Subcutaneous abdominal adipose tissue (tissue), 5 donors: ENCODE results near the gene GP1BB.

ENCODE experiments used
- H3K27ac ChIP-seq: one replicate; pipeline ENCODE4 v1.7.0; 2013; ENCODE audit warnings: low read depth, mild to moderate bottlenecking, inconsistent platforms, low read length, moderate library complexity
- H3K27me3 ChIP-seq, 5 donors: one replicate each; pipeline ENCODE4 v1.7.0; 2013; ENCODE audit warnings: low read length in 5 of 5, inconsistent platforms in 1 of 5; ENCODE audit not compliant: control insufficient read depth in 5 of 5, insufficient read depth in 4 of 5
- H3K36me3 ChIP-seq, 5 donors: one replicate each; pipeline ENCODE4 v1.7.0; 2013; ENCODE audit warnings: low read length in 5 of 5; ENCODE audit not compliant: control insufficient read depth in 5 of 5, insufficient read depth in 5 of 5
- H3K4me1 ChIP-seq, 5 donors: one replicate each; pipeline ENCODE4 v1.7.0; 2013; ENCODE audit warnings: low read length in 5 of 5, mild to moderate bottlenecking in 3 of 5, moderate library complexity in 1 of 5; ENCODE audit not compliant: control insufficient read depth in 5 of 5, insufficient read depth in 5 of 5
- H3K4me3 ChIP-seq, 5 donors: one replicate each; pipeline ENCODE4 v1.7.0; 2013; ENCODE audit warnings: low read length in 5 of 5, low read depth in 1 of 5
- H3K9ac ChIP-seq, 5 donors: one replicate each; pipeline ENCODE4 v1.7.0; 2013; ENCODE audit warnings: low read length in 5 of 5, mild to moderate bottlenecking in 4 of 5, moderate library complexity in 3 of 5
- H3K9me3 ChIP-seq, 5 donors: one replicate each; pipeline ENCODE4 v1.7.0; 2013; ENCODE audit warnings: low read length in 5 of 5; ENCODE audit not compliant: control insufficient read depth in 5 of 5
- donor health status: healthy.
- donor health status: healthy.
- donor health status: healthy.
- donor health status: healthy.
- donor health status: healthy.

Gene GP1BB

DNA sequence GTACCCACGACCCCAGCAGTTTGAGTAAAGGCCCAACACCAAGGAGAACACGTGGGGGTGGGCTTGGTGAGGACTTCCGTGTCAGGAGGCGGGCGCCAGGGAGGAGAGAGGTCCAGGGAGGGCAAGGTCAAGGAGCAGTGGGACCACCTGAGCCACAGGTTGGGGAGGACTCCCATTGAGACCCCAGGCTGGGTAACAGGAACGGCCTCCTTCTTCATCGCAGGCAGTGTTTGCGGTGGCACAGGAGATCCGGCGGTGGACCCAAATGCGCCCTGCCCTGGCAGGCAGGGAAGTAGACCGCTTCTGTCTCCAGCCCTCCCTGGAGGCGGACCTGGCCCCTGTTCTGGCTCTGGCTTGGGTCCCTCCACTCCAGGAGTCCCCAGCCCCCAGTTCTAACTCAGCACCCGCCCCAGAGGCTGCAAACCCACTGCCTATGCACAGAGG lies 31.4 kb downstream of the GP1BB start:
- Histone ChIP-seq H3K9ac (no peak overlapping the region), H3K27me3 (peaks cover 46 to 79% (median 69%) of the 10 kb centered on the region in 5 donors), H3K4me1 (peaks cover 0 to 27% (median 18%) of the 10 kb centered on the region in 5 donors), H3K9me3 (peaks cover 0 to 3% (median 0%) of the 10 kb centered on the region in 5 donors), H3K27ac (no peak overlapping the region), H3K4me3 (no peak overlapping the region), H3K36me3 (no peaks in the 10 kb centered on the region)

GRCh38 chr22:19755145-19755710 lies 31.9 kb downstream of the GP1BB start:
- Histone ChIP-seq H3K4me3 (no peak overlapping the region), H3K27me3 (peaks cover 47 to 80% (median 69%) of the 10 kb centered on the region in 5 donors), H3K36me3 (no peaks in the 10 kb centered on the region), H3K27ac (no peak overlapping the region), H3K9me3 (peaks cover 0 to 3% (median 0%) of the 10 kb centered on the region in 5 donors), H3K4me1 (peaks cover 0 to 32% (median 22%) of the 10 kb centered on the region in 5 donors), H3K9ac (no peak overlapping the region)

DNA sequence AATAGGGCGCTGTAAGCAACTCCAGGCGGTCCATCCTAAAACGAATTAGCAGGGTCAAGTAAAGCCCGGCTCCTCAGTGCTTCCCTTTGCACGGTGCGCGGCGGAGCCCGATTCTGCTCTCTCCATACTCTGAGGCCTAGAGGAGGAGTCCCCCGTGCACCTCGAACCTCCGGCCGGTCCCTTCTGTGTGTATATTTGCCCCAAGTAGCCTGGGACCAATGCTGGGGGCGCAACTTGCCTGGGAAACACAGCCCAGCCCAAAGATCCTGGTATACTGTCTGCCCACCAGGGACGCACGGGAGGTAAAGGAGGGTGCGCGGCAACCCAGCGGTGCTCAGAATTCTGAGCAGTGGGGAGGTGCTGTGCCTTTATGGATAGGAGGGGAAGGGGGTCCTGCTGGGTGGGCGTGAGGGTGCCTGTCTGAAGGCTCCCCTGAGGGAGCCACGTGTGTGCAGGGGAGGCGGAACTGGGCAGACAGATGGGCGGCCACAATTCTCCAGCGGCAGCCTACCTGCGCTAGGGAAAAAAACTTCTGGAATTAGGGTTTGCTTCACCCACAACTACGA lies 32.5 kb downstream of the GP1BB start:
- Histone ChIP-seq H3K9me3 (peaks cover 0 to 3% (median 0%) of the 10 kb centered on the region in 5 donors), H3K4me3 (no peak overlapping the region), H3K27ac (no peak overlapping the region), H3K4me1 (peaks cover 0 to 33% (median 22%) of the 10 kb centered on the region in 5 donors), H3K27me3 (peaks cover 46 to 77% (median 69%) of the 10 kb centered on the region in 5 donors), H3K36me3 (no peaks in the 10 kb centered on the region), H3K9ac (no peak overlapping the region)

DNA sequence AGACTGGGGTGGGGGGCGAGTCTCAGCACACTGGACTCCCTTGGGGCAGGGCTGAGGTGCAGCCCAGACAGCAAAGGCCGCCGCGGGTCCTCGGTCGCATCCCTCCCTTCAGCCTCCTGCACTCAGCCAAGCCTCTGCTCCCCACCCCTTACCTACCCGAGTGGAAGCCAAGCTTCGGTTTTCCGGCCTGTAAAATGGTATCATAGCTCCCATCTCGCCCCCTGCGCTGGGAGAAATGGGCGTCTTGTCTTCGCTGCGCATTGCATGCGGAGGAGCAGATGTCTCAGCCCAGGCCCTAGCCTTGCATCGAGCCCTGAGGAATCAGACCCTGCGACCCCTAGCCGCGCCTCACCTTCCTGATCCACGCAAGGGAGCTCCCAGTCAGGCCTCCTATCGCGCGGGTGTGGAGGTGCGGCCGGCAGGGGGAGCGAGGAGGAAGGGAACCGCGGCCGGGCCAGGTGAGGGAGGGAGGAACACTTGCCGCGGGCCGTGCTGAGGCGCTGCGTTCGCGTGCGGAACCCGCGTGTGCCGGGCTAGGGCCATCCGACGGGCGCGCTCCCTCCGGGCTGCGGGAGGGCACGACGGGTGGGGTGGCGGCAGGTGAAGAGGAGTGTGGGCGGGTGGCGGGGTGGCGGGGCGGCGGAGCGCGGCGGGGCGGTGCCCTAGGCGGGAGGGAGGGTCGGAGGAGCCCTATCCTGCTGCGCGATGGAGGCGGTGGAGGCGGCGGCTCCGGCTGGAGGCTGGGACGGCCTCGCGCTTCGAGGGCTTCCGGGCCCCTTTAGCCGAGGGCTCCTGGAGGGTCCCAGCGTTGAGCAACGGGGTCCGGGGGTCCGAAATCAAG lies 33.2 kb downstream of the GP1BB start:
- H3K36me3 ChIP-seq: no peaks in the 10 kb centered on the region
- no peak overlapping the region for H3K27ac ChIP-seq
- H3K4me3 ChIP-seq: peak overlapping the region in 4 of 5 donors; percentile 38 to 54 (median 48)
- H3K4me1 ChIP-seq: peaks cover 0 to 35% (median 22%) of the 10 kb centered on the region in 5 donors
- H3K27me3 ChIP-seq: peaks cover 41 to 77% (median 63%) of the 10 kb centered on the region in 5 donors
- peaks cover 0 to 3% (median 0%) of the 10 kb centered on the region in 5 donors for H3K9me3 ChIP-seq
- no peak overlapping the region for H3K9ac ChIP-seq

GRCh38 chr22:19757140-19757984 lies 34.0 kb downstream of the GP1BB start:
- Histone ChIP-seq H3K4me3 (peak overlapping the region in 4 of 5 donors; percentile 38 to 54 (median 48)), H3K36me3 (no peaks in the 10 kb centered on the region), H3K9me3 (peaks cover 0 to 3% (median 0%) of the 10 kb centered on the region in 5 donors), H3K4me1 (peaks cover 0 to 35% (median 22%) of the 10 kb centered on the region in 5 donors), H3K27ac (no peak overlapping the region), H3K27me3 (peaks cover 40 to 78% (median 61%) of the 10 kb centered on the region in 5 donors), H3K9ac (no peak overlapping the region)

- H3K9ac ChIP-seq: no peak overlapping the region
- H3K27me3 ChIP-seq: peaks cover 45 to 81% (median 62%) of the 10 kb centered on the region in 5 donors
- no peaks in the 10 kb centered on the region for H3K9me3 ChIP-seq
- no peaks in the 10 kb centered on the region for H3K36me3 ChIP-seq
- no peak overlapping the region for H3K27ac ChIP-seq
- H3K4me1 ChIP-seq: peaks cover 0 to 36% (median 22%) of the 10 kb centered on the region in 5 donors
- H3K4me3 ChIP-seq: no peak overlapping the region
These were observed 34.9 kb downstream of the GP1BB start for GRCh38 chr22:19757985-19758895.

DNA sequence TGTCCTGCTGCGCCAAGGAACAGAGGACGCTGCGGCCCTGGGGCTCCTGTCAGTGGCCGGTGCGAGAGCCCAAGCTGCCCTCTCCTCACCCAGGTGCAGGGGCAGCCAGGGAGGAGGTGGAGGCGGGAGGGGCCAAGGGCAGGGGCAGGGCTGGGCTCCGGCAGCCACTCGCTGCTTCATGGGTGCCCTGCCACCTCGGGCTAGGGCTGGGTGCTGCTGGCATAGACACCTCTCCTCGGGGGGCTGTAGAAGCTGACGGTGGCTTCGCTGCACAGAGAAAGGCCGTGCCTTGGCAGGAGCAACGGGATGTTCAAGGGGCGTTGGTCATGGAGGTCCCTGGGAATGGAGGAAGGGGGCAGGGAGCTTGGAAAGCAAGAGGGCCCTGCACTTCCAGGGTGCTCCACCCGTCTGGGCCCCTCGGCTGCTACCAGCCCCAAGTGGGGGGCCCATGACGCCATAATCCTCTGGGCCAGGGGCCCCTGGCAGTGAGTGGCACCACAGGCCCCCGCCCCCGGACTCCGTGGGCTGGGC lies 35.6 kb downstream of the GP1BB start:
- no peak overlapping the region for H3K27ac ChIP-seq
- no peak overlapping the region for H3K9ac ChIP-seq
- no peak overlapping the region for H3K4me3 ChIP-seq
- no peaks in the 10 kb centered on the region for H3K36me3 ChIP-seq
- peaks cover 46 to 81% (median 59%) of the 10 kb centered on the region in 5 donors for H3K27me3 ChIP-seq
- peaks cover 0 to 36% (median 22%) of the 10 kb centered on the region in 5 donors for H3K4me1 ChIP-seq
- no peaks in the 10 kb centered on the region for H3K9me3 ChIP-seq

DNA sequence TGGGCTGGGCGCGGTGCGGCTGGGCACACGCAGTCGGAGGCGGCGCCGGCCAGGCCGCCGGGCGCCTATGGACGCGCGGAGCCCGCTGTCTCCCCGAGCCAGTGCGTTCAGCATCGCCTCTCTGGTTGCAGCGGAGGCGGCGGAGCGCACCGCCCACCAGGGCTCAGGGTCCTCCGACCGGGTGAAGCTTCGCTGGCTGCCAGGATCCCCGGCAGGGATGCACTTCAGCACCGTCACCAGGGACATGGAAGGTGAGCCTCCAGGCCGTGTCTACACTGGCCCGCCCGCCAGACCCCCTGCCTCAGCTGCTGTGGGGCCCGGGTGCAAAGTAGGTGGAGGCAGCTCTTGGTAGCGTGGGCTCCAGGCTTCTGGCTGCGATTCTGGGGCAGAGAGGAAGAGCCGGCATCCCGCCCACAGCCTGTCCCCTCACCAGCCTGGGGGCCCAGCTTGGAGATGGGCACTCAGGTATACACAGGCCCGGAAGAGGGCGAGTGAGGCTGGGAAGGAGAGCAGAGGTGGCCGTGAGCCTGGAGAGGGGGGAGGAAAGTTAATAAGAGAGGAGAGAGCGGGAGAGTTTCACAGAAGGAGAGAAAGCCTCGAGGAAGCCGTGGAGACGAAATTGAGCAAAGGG lies 36.2 kb downstream of the GP1BB start:
- Histone ChIP-seq H3K27ac (no peak overlapping the region), H3K27me3 (peaks cover 46 to 80% (median 56%) of the 10 kb centered on the region in 5 donors), H3K4me3 (peak overlapping the region in 2 of 5 donors; percentile 35 to 40), H3K36me3 (no peaks in the 10 kb centered on the region), H3K4me1 (peaks cover 0 to 36% (median 22%) of the 10 kb centered on the region in 5 donors), H3K9me3 (no peaks in the 10 kb centered on the region), H3K9ac (no peak overlapping the region)
